GM12878 (cell line): ENCODE results near the gene MRPL1. TPM values are rescaled to one million over a fixed set of nuclear protein-coding genes. Genes with fewer than 3 reads are reported as not detected.

Experiments
- ATF7 ChIP-seq: fragments of 450-650 bp; IDR thresholded peaks from 2 replicates; pipeline ENCODE4 v1.6.1; 2016; ENCODE audit warnings: low read depth, mild to moderate bottlenecking
- BCL11A ChIP-seq: IDR thresholded peaks from 2 replicates; pipeline ENCODE4 v1.6.1; 2011; ENCODE audit warnings: low read depth, low read length
- CHD4 ChIP-seq: fragments of 200-600 bp; sonication (generic); IDR thresholded peaks from 2 replicates; pipeline ENCODE4 v1.6.1; 2016; ENCODE audit warnings: mild to moderate bottlenecking
- HDGF ChIP-seq: fragments of 450-650 bp; IDR thresholded peaks from 2 replicates; pipeline ENCODE4 v1.6.1; 2016; ENCODE audit warnings: antibody characterized with exemption
- IRF4 ChIP-seq: IDR thresholded peaks from 2 replicates; pipeline ENCODE4 v1.6.1; 2011; ENCODE audit warnings: low read depth, low read length
- NFYB ChIP-seq: IDR thresholded peaks from 2 replicates; pipeline ENCODE4 v1.6.1; 2011; ENCODE audit warnings: low read depth, mild to moderate bottlenecking, low read length, improper control_type of control experiment, moderate library complexity; ENCODE audit not compliant: insufficient read depth
- PAX8 ChIP-seq: fragments of 450-650 bp; IDR thresholded peaks from 2 replicates; pipeline ENCODE4 v1.6.1; 2017; ENCODE audit warnings: mild to moderate bottlenecking, moderate library complexity
- POLR2A ChIP-seq: IDR thresholded peaks from 2 replicates; pipeline ENCODE4 v1.6.1; 2011; ENCODE audit warnings: low read depth, mild to moderate bottlenecking, low read length
- SPI1 ChIP-seq: IDR thresholded peaks from 2 replicates; pipeline ENCODE4 v1.6.1; 2011; ENCODE audit warnings: low read depth, mild to moderate bottlenecking, low read length, moderate library complexity, borderline replicate concordance; ENCODE audit not compliant: insufficient read depth
- SREBF2 ChIP-seq: IDR thresholded peaks from 2 replicates; pipeline ENCODE4 v1.6.1; 2012; ENCODE audit warnings: mild to moderate bottlenecking, low read length
- TARDBP ChIP-seq: IDR thresholded peaks from 2 replicates; pipeline ENCODE4 v1.6.1; 2016; ENCODE audit warnings: borderline replicate concordance
- TBL1XR1 ChIP-seq: IDR thresholded peaks from 2 replicates; pipeline ENCODE4 v1.6.1; 2012; ENCODE audit warnings: low read depth, low read length, improper control_type of control experiment
- ZBED1 ChIP-seq: IDR thresholded peaks from 2 replicates; pipeline ENCODE4 v1.6.1; 2016; ENCODE audit warnings: borderline replicate concordance
- polyA plus RNA-seq, 11 experiments: library from polyadenylated mRNA; depleted of rRNA in 4 of 11; unstranded in 6 of 11; stranded (reverse) in 5 of 11; fragments of >200 nt; fragmentation: Nextera tagmentation in 4 of 11; fragmentation: Illumina TruSeq in 1 of 11; extraction: Ambion mirVana in 4 of 11; extraction: Trizol in 1 of 11; gene quantifications; 1 replicate in 1 of 11; 2 replicates in 10 of 11; pipeline versions ENCODE4 v1.2.1 to v1.2.3, GENCODE V29; 2011 to 2016; ENCODE audit warnings: inconsistent platforms in 2 of 11, missing spikeins in 2 of 11, low read depth in 1 of 11
- total RNA-seq, 4 experiments: library from RNA; depleted of rRNA in 3 of 4; stranded (reverse); fragments of >200 nt in 3 of 4; fragmentation: Illumina TruSeq in 1 of 4; extraction: Trizol in 1 of 4; gene quantifications; 2 replicates each; pipeline versions ENCODE4 v1.2.1 to v1.2.3, GENCODE V29; 2013 to 2021
- TF ChIP-seq, protein P1 (sequence below): fragments of 450-650 bp; IDR thresholded peaks from 2 replicates; pipeline ENCODE4 v1.6.1; 2017; ENCODE audit warnings: antibody characterized with exemption, mild to moderate bottlenecking, moderate library complexity
- TF ChIP-seq, protein P2 (sequence below): IDR thresholded peaks from 2 replicates; pipeline ENCODE4 v1.6.1; 2012; ENCODE audit warnings: low read depth, low read length, improper control_type of control experiment
- TF ChIP-seq, protein P3 (sequence below): IDR thresholded peaks from 2 replicates; pipeline ENCODE4 v1.6.1; 2012; ENCODE audit warnings: improper control_type of control experiment, low read depth, low read length; ENCODE audit not compliant: insufficient replicate concordance
- TF ChIP-seq, protein P4 (sequence below): fragments of 450-650 bp; IDR thresholded peaks from 2 replicates; pipeline ENCODE4 v1.6.1; 2016; ENCODE audit warnings: mild to moderate bottlenecking

MRPL1 gene
- total and polyA plus RNA-seq, 10 of the 15 experiments (the other 5 are each of a cell fraction or from before 2014, with no cell fraction given) = 20.2 to 35.7 (median 28.2) TPM

DNA sequence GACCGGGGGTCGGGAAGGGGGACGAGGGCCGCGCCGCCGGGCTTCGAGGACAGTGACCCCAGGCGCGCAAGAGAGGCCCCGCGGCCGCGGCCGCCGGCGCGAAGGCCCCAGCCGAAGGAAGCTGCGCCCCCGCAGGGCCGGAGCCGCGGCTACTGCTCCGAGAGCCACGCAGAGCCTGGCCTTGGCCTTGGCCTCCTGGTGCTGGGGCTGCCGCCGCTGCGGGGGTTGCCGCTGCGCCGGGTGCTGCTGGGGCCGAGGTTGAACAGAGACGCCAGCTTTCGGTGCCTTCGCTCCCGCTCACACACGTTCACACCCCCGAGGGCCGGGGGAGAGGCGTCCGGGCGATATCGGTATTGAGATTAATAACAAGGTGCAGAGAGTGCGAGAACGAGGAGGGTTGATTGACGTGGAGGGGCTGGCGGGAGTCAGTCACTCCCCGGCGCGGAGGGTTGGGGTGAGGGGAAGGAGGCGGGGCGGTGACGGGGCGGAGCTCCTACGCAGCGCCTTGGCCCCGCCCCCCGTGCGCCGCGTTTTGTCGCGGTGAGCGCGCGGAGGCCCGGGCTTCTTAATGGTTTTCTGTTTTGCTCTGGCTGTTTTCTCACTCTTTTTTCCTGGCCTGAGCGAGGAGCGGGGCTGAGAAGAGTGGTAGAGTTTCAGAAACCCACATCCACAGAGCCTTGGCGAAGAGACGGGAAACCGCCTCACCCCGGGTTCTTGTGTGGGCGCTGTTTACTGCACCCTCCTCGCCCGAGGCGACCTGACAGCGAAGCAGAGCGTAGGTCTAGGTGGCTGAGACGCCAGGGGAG, 42.6 kb upstream of the MRPL1 start (continued):
- TF ChIP-seq, protein P1, sequence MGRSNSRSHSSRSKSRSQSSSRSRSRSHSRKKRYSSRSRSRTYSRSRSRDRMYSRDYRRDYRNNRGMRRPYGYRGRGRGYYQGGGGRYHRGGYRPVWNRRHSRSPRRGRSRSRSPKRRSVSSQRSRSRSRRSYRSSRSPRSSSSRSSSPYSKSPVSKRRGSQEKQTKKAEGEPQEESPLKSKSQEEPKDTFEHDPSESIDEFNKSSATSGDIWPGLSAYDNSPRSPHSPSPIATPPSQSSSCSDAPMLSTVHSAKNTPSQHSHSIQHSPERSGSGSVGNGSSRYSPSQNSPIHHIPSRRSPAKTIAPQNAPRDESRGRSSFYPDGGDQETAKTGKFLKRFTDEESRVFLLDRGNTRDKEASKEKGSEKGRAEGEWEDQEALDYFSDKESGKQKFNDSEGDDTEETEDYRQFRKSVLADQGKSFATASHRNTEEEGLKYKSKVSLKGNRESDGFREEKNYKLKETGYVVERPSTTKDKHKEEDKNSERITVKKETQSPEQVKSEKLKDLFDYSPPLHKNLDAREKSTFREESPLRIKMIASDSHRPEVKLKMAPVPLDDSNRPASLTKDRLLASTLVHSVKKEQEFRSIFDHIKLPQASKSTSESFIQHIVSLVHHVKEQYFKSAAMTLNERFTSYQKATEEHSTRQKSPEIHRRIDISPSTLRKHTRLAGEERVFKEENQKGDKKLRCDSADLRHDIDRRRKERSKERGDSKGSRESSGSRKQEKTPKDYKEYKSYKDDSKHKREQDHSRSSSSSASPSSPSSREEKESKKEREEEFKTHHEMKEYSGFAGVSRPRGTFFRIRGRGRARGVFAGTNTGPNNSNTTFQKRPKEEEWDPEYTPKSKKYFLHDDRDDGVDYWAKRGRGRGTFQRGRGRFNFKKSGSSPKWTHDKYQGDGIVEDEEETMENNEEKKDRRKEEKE = no peak
- TF ChIP-seq SREBF2 = no peak
- no peak for TF ChIP-seq NFYB
- no peak for TF ChIP-seq IRF4
- TF ChIP-seq PAX8 = no peak
- peak; percentile 77 for TF ChIP-seq POLR2A
- TF ChIP-seq, protein P2, sequence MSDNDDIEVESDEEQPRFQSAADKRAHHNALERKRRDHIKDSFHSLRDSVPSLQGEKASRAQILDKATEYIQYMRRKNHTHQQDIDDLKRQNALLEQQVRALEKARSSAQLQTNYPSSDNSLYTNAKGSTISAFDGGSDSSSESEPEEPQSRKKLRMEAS = no peak
- no peak for TF ChIP-seq CHD4
- TF ChIP-seq ATF7 = no peak
- no peak for TF ChIP-seq TBL1XR1
- no peak; the same call in 1 of the 2 replicates for TF ChIP-seq TARDBP
- no peak for TF ChIP-seq SPI1
- peak; percentile 76; the same call in 1 of the 2 replicates for TF ChIP-seq HDGF
- TF ChIP-seq, protein P3, sequence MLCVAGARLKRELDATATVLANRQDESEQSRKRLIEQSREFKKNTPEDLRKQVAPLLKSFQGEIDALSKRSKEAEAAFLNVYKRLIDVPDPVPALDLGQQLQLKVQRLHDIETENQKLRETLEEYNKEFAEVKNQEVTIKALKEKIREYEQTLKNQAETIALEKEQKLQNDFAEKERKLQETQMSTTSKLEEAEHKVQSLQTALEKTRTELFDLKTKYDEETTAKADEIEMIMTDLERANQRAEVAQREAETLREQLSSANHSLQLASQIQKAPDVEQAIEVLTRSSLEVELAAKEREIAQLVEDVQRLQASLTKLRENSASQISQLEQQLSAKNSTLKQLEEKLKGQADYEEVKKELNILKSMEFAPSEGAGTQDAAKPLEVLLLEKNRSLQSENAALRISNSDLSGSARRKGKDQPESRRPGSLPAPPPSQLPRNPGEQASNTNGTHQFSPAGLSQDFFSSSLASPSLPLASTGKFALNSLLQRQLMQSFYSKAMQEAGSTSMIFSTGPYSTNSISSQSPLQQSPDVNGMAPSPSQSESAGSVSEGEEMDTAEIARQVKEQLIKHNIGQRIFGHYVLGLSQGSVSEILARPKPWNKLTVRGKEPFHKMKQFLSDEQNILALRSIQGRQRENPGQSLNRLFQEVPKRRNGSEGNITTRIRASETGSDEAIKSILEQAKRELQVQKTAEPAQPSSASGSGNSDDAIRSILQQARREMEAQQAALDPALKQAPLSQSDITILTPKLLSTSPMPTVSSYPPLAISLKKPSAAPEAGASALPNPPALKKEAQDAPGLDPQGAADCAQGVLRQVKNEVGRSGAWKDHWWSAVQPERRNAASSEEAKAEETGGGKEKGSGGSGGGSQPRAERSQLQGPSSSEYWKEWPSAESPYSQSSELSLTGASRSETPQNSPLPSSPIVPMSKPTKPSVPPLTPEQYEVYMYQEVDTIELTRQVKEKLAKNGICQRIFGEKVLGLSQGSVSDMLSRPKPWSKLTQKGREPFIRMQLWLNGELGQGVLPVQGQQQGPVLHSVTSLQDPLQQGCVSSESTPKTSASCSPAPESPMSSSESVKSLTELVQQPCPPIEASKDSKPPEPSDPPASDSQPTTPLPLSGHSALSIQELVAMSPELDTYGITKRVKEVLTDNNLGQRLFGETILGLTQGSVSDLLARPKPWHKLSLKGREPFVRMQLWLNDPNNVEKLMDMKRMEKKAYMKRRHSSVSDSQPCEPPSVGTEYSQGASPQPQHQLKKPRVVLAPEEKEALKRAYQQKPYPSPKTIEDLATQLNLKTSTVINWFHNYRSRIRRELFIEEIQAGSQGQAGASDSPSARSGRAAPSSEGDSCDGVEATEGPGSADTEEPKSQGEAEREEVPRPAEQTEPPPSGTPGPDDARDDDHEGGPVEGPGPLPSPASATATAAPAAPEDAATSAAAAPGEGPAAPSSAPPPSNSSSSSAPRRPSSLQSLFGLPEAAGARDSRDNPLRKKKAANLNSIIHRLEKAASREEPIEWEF = no peak
- TF ChIP-seq ZBED1 = no peak
- TF ChIP-seq, protein P4, sequence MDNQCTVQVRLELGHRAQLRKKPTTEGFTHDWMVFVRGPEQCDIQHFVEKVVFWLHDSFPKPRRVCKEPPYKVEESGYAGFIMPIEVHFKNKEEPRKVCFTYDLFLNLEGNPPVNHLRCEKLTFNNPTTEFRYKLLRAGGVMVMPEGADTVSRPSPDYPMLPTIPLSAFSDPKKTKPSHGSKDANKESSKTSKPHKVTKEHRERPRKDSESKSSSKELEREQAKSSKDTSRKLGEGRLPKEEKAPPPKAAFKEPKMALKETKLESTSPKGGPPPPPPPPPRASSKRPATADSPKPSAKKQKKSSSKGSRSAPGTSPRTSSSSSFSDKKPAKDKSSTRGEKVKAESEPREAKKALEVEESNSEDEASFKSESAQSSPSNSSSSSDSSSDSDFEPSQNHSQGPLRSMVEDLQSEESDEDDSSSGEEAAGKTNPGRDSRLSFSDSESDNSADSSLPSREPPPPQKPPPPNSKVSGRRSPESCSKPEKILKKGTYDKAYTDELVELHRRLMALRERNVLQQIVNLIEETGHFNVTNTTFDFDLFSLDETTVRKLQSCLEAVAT = 0 out of 2 replicates have a peak, but pooled peaks have one; percentile 31
- no peak for TF ChIP-seq BCL11A
